Measurements from ENCODE around the gene DIAPH3. TPM values are rescaled to one million over a fixed set of nuclear protein-coding genes. Genes with fewer than 3 reads are reported as not detected.

DIAPH3 gene
- total RNA-seq, 1 donor from 2014 or later: 24.1 TPM

- Mint-ChIP-seq H3K9me3 (ENCODE audit: low read depth) (no peaks in the 10 kb centered on the region), H3K4me3 (ENCODE audit: unreplicated experiment) (no peak overlapping the region)
- no peak for TF ChIP-seq CTCF (IDR thresholded peaks at IDR 0.05)
Observed at GRCh38 chr13:59747529-59747928, 416.2 kb downstream of the DIAPH3 start.

GRCh38 chr13:59746291-59746962 lies 417.3 kb downstream of the DIAPH3 start:
- no peak overlapping the region for H3K4me3 Mint-ChIP-seq (ENCODE audit: unreplicated experiment)
- H3K27me3 Mint-ChIP-seq (ENCODE audit: low read depth): no peaks in the 10 kb centered on the region
- H3K9me3 Mint-ChIP-seq (ENCODE audit: low read depth): no peaks in the 10 kb centered on the region
- no peak overlapping the region for H3K27ac Mint-ChIP-seq (ENCODE audit: unreplicated experiment)
- DNase-seq (ENCODE audit: low spot score): no peak
- H3K4me1 Mint-ChIP-seq (ENCODE audit: low read depth): peaks cover 30% of the 10 kb centered on the region
- H3K36me3 Mint-ChIP-seq (ENCODE audit: low read depth): no peaks in the 10 kb centered on the region
- no peak for TF ChIP-seq CTCF (IDR thresholded peaks at IDR 0.05)

More at GRCh38 chr13:59747529-59747928, 416.2 kb downstream of the DIAPH3 start:
- H3K4me1 Mint-ChIP-seq (ENCODE audit: low read depth): peaks cover 34% of the 10 kb centered on the region
- no peak for DNase-seq (ENCODE audit: low spot score)
- no peaks in the 10 kb centered on the region for H3K27me3 Mint-ChIP-seq (ENCODE audit: low read depth)
- no peak overlapping the region for H3K27ac Mint-ChIP-seq (ENCODE audit: unreplicated experiment)
- H3K36me3 Mint-ChIP-seq (ENCODE audit: low read depth): no peaks in the 10 kb centered on the region

GRCh38 chr13:59745392-59745788 lies 418.3 kb downstream of the DIAPH3 start:
- Mint-ChIP-seq H3K36me3 (ENCODE audit: low read depth) (no peaks in the 10 kb centered on the region), H3K27me3 (ENCODE audit: low read depth) (no peaks in the 10 kb centered on the region), H3K27ac (ENCODE audit: unreplicated experiment) (peak overlapping the region; percentile 18), H3K4me1 (ENCODE audit: low read depth) (peaks cover 20% of the 10 kb centered on the region), H3K9me3 (ENCODE audit: low read depth) (no peaks in the 10 kb centered on the region), H3K4me3 (ENCODE audit: unreplicated experiment) (no peak overlapping the region)
- no peak for TF ChIP-seq CTCF (IDR thresholded peaks at IDR 0.05)
- DNase-seq (ENCODE audit: low spot score): no peak

GRCh38 chr13:59744747-59745391 lies 418.9 kb downstream of the DIAPH3 start:
- H3K9me3 Mint-ChIP-seq (ENCODE audit: low read depth): no peaks in the 10 kb centered on the region
- no peaks in the 10 kb centered on the region for H3K36me3 Mint-ChIP-seq (ENCODE audit: low read depth)
- H3K27me3 Mint-ChIP-seq (ENCODE audit: low read depth): no peaks in the 10 kb centered on the region
- no peak overlapping the region for H3K27ac Mint-ChIP-seq (ENCODE audit: unreplicated experiment)
- H3K4me1 Mint-ChIP-seq (ENCODE audit: low read depth): peaks cover 17% of the 10 kb centered on the region
- DNase-seq (ENCODE audit: low spot score): no peak
- TF ChIP-seq CTCF (IDR thresholded peaks at IDR 0.05): no peak
- no peak overlapping the region for H3K4me3 Mint-ChIP-seq (ENCODE audit: unreplicated experiment)

- no peak for DNase-seq (ENCODE audit: low spot score)
- Mint-ChIP-seq H3K36me3 (ENCODE audit: low read depth) (no peaks in the 10 kb centered on the region), H3K4me1 (ENCODE audit: low read depth) (peaks cover 16% of the 10 kb centered on the region), H3K27ac (ENCODE audit: unreplicated experiment) (no peak overlapping the region), H3K9me3 (ENCODE audit: low read depth) (no peaks in the 10 kb centered on the region), H3K4me3 (ENCODE audit: unreplicated experiment) (no peak overlapping the region), H3K27me3 (ENCODE audit: low read depth) (no peaks in the 10 kb centered on the region)
- no peak for TF ChIP-seq CTCF (IDR thresholded peaks at IDR 0.05)
Observed at GRCh38 chr13:59743195-59743594, 420.5 kb downstream of the DIAPH3 start.

All from chondrocyte (in vitro differentiated cells).